Spleen (tissue), 11 donors: ENCODE data around the gene SDK2. TPM values are rescaled to one million over a fixed set of nuclear protein-coding genes. Genes with fewer than 3 reads are reported as not detected.

Experiments
- DNase-seq: peaks from one replicate; pipeline ENCODE4 v3.0.0-alpha.2; 2020
- H3K27ac ChIP-seq, 8 donors: fragments of 200-600 bp; sonication (generic) in 7 of 8; 1 replicate in 4 of 8; 2 replicates in 4 of 8; pipeline versions ENCODE4 v1.5.0 to v1.8.0; 2016 to 2021; ENCODE audit warnings: inconsistent platforms in 4 of 8, mild to moderate bottlenecking in 4 of 8, moderate library complexity in 1 of 8
- H3K27me3 ChIP-seq, 7 donors: fragments of 200-600 bp; sonication (generic) in 6 of 7; replicated peaks in 1 of 7; 1 replicate in 4 of 7; 2 replicates in 3 of 7; pipeline versions ENCODE4 v1.5.0 to v1.8.0; 2016 to 2021; ENCODE audit warnings: inconsistent platforms in 3 of 7, mild to moderate bottlenecking in 1 of 7
- H3K36me3 ChIP-seq, 6 donors: fragments of 200-600 bp; sonication (generic) in 5 of 6; 1 replicate in 4 of 6; 2 replicates in 2 of 6; pipeline versions ENCODE4 v1.5.0 to v1.8.0; 2016 to 2021; ENCODE audit warnings: inconsistent platforms in 2 of 6
- H3K4me1 ChIP-seq, 6 donors: fragments of 200-600 bp; sonication (generic) in 5 of 6; 1 replicate in 3 of 6; 2 replicates in 3 of 6; pipeline versions ENCODE4 v1.5.0 to v1.8.0; 2016 to 2021; ENCODE audit warnings: inconsistent platforms in 3 of 6
- H3K4me3 ChIP-seq, 8 donors: fragments of 200-600 bp; sonication (generic) in 7 of 8; 1 replicate in 4 of 8; 2 replicates in 4 of 8; pipeline versions ENCODE4 v1.5.0 to v1.8.0; 2016 to 2021; ENCODE audit warnings: inconsistent platforms in 4 of 8, mild to moderate bottlenecking in 4 of 8, moderate library complexity in 2 of 8
- H3K9me3 ChIP-seq, 8 donors: fragments of 200-600 bp; sonication (generic) in 7 of 8; 1 replicate in 4 of 8; 2 replicates in 4 of 8; pipeline versions ENCODE4 v1.5.0 to v1.8.0; 2016 to 2021; ENCODE audit warnings: inconsistent platforms in 4 of 8
- CTCF ChIP-seq, 11 experiments: fragments of 200-600 bp in 7 of 11; fragments of 450-650 bp in 4 of 11; sonication (generic) in 4 of 11; IDR thresholded peaks in 8 of 11; conservative IDR thresholded peaks in 3 of 11; 1 replicate in 7 of 11; 2 replicates in 4 of 11; pipeline versions ENCODE4 v1.4.0 to v1.8.0; 2016 to 2021; ENCODE audit warnings: antibody characterized with exemption in 11 of 11, inconsistent platforms in 4 of 11, mild to moderate bottlenecking in 1 of 11
- POLR2A ChIP-seq, 3 donors: fragments of 450-650 bp; IDR thresholded peaks; one replicate each; pipeline ENCODE4 v1.5.1; 2017; ENCODE audit warnings: antibody characterized with exemption in 3 of 3, mild to moderate bottlenecking in 1 of 3
- POLR2AphosphoS5 ChIP-seq, 3 donors: sonication (generic); formaldehyde crosslinking; IDR thresholded peaks; one replicate each; pipeline ENCODE4 v1.5.1; 2017; ENCODE audit warnings: antibody characterized with exemption in 3 of 3
- WGBS, 5 donors: extraction: QIAGEN DNeasy Blood & Tissue Kit in 3 of 5; methylation state at CpG; one replicate each; pipeline versions ENCODE4 v1.1.5 to v1.1.7; 2013 to 2018; 5-methylcytosine and 5-hydroxymethylcytosine counted together
- intact Hi-C: fragments of 100-400 bp; cut with DNase I; formaldehyde crosslinking; loops from one replicate; pipeline ENCODE4 v1.15.0; 2023; ENCODE audit warnings: low total_unique reads
- polyA plus RNA-seq, 3 donors: library from polyadenylated mRNA; stranded (reverse); fragments of 200-250 nt; gene quantifications; one replicate each; pipeline ENCODE4 v1.2.1, GENCODE V29; 2013
- total RNA-seq, 7 donors: library from RNA; depleted of rRNA in 3 of 7; stranded (reverse); fragments of >200 nt in 3 of 7; fragmentation: NEBNext Ultra II Directional in 4 of 7; extraction: Animal tissue kit (Norgen Biotek cat#: 25700) in 4 of 7; gene quantifications; one replicate each; pipeline versions ENCODE4 v1.1.0 to v1.2.1, GENCODE V29; 2016 to 2021
- donor health status: healthy with polysubstance abuse.
- donor health status: DM: no; HTN: no; CAD: no; lungs with moderate emphysema.
- donor health status: DM: no; HTN: no; CAD: no.
- donor health status: Bipolar disorder and iron deficiency.
- donor health status: healthy.
- donor health status: DM: no; HTN: no; CAD: no.
- donor health status: DM: yes; HTN: yes; CAD: no.

The SDK2 gene
- total and polyA plus RNA-seq, 10 donors, result 0.86 to 16.5 (median 9.7) TPM

DNA sequence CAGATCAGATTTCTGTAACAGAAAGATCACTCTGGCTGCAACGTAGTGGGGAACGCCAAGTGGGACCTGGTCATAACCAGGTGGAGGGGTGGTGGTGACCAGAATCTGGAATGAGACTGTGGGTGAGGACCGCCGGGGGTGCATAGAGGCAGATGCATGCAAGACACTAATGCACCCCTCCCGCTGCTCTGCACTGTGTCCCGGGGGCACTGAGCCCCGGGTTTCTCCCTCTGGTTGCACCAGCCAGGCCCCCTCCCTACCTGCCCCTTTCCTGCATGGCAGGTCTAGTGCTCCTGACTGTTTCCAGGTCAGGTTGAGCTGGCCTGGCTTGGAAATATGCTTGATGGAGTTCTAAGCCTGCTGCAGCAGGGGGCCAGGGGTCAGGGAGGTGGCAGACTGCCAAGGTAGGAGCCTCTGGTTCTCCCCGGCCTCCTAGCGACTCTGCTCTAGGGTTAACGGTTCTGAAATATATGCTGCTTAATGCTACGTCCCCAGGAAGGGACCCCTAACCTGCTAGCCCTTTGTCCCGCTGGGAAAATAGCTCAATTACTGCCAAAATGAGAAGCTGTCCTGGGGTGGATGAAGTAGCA is 94.3 kb downstream of the SDK2 start:
- no peak for DNase-seq
- Histone ChIP-seq H3K4me3 (no peak overlapping the region), H3K4me1 (peaks cover 19 to 58% (median 39%) of the 10 kb centered on the region in 6 donors), H3K27ac (no peak overlapping the region), H3K9me3 (no peaks in the 10 kb centered on the region), H3K27me3 (no peaks in the 10 kb centered on the region), H3K36me3 (no peaks in the 10 kb centered on the region)
- 66 to 78% (median 70%) methylated on average over 9 to 12 of the region's 12 CpGs for WGBS, 5 donors
- intact Hi-C loops, result no loop called here
- no peak for TF ChIP-seq CTCF (IDR thresholded peaks at IDR 0.05 in 8 of 11, conservative IDR thresholded peaks at IDR 0.05 in 3 of 11)
- no peak for TF ChIP-seq POLR2AphosphoS5 (IDR thresholded peaks at IDR 0.05)
- TF ChIP-seq POLR2A (IDR thresholded peaks at IDR 0.05), result no peak

DNA sequence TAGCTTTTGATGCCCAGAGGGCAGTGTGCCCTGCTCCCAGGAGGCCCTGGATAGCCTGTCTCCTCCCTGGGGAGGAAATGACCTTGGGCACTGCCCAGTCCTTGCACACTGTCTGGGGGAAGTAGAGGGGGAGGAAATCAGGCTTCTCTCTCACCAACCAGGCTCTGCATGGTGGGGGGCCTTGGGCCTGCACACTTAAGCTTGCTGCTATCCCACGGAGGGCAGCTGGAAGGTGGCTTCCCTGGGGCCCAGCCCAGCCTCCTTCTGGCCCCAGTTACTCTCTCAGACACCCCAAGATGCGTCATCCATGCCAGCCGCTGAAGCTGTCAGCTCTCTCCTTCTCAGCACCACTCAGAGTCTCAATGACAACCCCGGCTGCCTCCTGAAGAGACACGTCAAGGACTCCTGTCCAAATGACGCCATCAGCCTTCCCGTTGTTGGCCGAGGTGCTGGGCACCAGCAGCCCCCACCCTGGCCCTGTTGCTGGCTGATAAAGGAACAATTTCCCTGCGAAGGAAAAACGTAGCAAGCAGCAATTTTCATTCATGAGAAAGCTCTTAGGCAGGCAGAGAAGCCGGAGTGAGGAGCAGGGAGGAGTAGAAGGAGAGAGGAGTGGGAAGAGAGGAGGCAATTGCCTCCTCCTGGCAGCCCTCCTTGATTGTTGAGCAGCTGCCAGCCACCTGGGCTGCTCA is 95.5 kb downstream of the SDK2 start:
- H3K27me3 ChIP-seq, result no peaks in the 10 kb centered on the region
- no peak for TF ChIP-seq POLR2AphosphoS5 (IDR thresholded peaks at IDR 0.05)
- no peak for TF ChIP-seq CTCF (IDR thresholded peaks at IDR 0.05 in 8 of 11, conservative IDR thresholded peaks at IDR 0.05 in 3 of 11)
- no peak for TF ChIP-seq POLR2A (IDR thresholded peaks at IDR 0.05)
- intact Hi-C loops, result no loop called here
- peak overlapping the region in 2 of 8 donors; percentile 22 to 27 for H3K27ac ChIP-seq
- no peaks in the 10 kb centered on the region for H3K9me3 ChIP-seq
- peaks cover 19 to 58% (median 39%) of the 10 kb centered on the region in 6 donors for H3K4me1 ChIP-seq
- H3K36me3 ChIP-seq, result no peaks in the 10 kb centered on the region
- 49 to 69% (median 57%) methylated on average over 11 of the region's 11 CpGs for WGBS, 5 donors
- H3K4me3 ChIP-seq, result no peak overlapping the region
- DNase-seq, result no peak

DNA sequence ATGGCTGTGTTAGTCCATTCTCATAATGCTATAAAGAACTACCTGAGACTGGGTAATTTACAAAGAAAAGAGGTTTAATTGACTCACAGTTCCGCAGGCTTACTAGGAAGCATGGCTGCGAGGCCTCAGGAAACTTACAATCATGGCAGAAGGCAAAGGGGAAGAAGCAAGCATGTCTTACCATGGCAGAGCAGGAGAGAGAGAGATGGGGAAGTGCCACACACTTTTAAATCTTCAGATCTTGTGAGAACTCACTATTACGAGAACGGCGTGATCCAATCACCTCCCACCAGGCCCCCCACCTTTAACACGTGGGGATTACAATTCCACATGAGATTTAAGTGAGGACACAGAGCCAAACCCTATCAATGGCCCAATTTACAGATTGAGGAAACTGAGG is 96.5 kb downstream of the SDK2 start:
- WGBS, 5 donors, result 71 to 85% (median 80%) methylated on average over 6 of the region's 6 CpGs
- H3K36me3 ChIP-seq, result no peaks in the 10 kb centered on the region
- no peak overlapping the region for H3K4me3 ChIP-seq
- intact Hi-C loops, result no loop called here
- no peak overlapping the region for H3K27ac ChIP-seq
- TF ChIP-seq POLR2AphosphoS5 (IDR thresholded peaks at IDR 0.05), result no peak
- no peak for TF ChIP-seq CTCF (IDR thresholded peaks at IDR 0.05 in 8 of 11, conservative IDR thresholded peaks at IDR 0.05 in 3 of 11)
- no peak for TF ChIP-seq POLR2A (IDR thresholded peaks at IDR 0.05)
- peaks cover 19 to 56% (median 39%) of the 10 kb centered on the region in 6 donors for H3K4me1 ChIP-seq
- no peaks in the 10 kb centered on the region for H3K9me3 ChIP-seq
- DNase-seq, result no peak
- no peaks in the 10 kb centered on the region for H3K27me3 ChIP-seq

GRCh38 chr17:73546770-73547536 is 97.3 kb downstream of the SDK2 start:
- intact Hi-C loops, result no loop called here
- TF ChIP-seq POLR2A (IDR thresholded peaks at IDR 0.05) (no peak), POLR2AphosphoS5 (IDR thresholded peaks at IDR 0.05) (no peak), CTCF (IDR thresholded peaks at IDR 0.05 in 8 of 11, conservative IDR thresholded peaks at IDR 0.05 in 3 of 11) (no peak)
- Histone ChIP-seq H3K27me3 (no peaks in the 10 kb centered on the region), H3K9me3 (no peaks in the 10 kb centered on the region), H3K4me3 (no peak overlapping the region), H3K36me3 (no peaks in the 10 kb centered on the region), H3K27ac (no peak overlapping the region), H3K4me1 (peaks cover 19 to 50% (median 37%) of the 10 kb centered on the region in 6 donors)
- DNase-seq, result peak; percentile 90
- 59 to 68% (median 64%) methylated on average over 12 of the region's 12 CpGs for WGBS, 5 donors
